Mucosa of stomach (tissue), 1 donor: ENCODE results near the gene OR4D2.

Experiments used
- H3K27me3 ChIP-seq: one replicate; pipeline ENCODE4 v1.7.0; 2013; ENCODE audit warnings: mild to moderate bottlenecking, low read length; ENCODE audit not compliant: control insufficient read depth, insufficient read depth
- H3K36me3 ChIP-seq: one replicate; pipeline ENCODE4 v1.7.0; 2013; ENCODE audit warnings: low read length; ENCODE audit not compliant: control insufficient read depth, insufficient read depth
- H3K4me1 ChIP-seq: one replicate; pipeline ENCODE4 v1.7.0; 2013; ENCODE audit warnings: mild to moderate bottlenecking, low read length; ENCODE audit not compliant: control insufficient read depth, insufficient read depth
- H3K4me3 ChIP-seq: one replicate; pipeline ENCODE4 v1.7.0; 2013; ENCODE audit warnings: low read length
- H3K9ac ChIP-seq: one replicate; pipeline ENCODE4 v1.7.0; 2013; ENCODE audit warnings: mild to moderate bottlenecking, low read length, moderate library complexity
- H3K9me3 ChIP-seq: one replicate; pipeline ENCODE4 v1.7.0; 2013; ENCODE audit warnings: mild to moderate bottlenecking, low read length, moderate library complexity; ENCODE audit not compliant: control insufficient read depth
- donor health status: Pancreatic carcinoma.

The OR4D2 gene

DNA sequence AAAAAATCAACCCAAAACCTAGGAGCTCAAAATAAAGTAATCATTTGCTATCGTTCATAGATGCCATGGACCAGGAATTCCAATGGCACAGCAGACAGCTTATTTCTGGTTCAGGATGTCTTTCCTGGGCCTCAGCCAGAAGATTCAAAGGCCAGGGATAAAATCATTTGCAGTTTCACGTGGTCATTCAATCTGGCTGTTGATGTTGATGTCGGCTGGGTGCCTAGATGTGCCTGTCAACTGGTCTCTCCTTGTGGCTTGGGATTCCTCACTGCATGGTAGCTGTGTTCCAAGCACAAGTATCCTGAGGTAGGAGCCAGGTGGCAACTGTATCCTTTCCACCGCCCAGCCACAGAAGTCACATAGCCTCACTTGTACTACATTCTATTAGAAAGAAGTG is 15.0 kb downstream of the OR4D2 start:
- no peak overlapping the region for H3K4me3 ChIP-seq
- H3K4me1 ChIP-seq = no peaks in the 10 kb centered on the region
- no peaks in the 10 kb centered on the region for H3K36me3 ChIP-seq
- no peaks in the 10 kb centered on the region for H3K9me3 ChIP-seq
- H3K27me3 ChIP-seq = peaks cover 7% of the 10 kb centered on the region
- no peak overlapping the region for H3K9ac ChIP-seq

DNA sequence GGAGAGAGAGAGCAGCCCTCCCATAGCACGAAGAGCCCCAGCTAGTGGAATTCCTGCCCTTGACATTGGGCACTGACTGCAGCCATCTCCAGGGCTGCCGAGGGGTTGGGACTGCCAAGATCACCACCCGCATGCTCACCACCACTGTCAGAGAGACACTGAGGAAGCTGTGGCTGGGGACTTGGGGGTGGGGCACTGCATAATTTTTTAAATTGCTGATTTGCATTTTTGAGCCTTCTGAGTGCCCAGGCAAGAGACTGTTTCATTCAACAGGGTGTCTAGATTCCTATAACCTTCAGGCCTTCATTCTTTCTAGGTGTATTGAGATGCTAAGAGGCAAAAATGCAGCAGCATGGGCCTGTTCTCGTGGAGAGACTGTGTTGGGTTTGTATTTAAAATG is 16.7 kb downstream of the OR4D2 start:
- no peaks in the 10 kb centered on the region for H3K9me3 ChIP-seq
- H3K4me1 ChIP-seq = no peaks in the 10 kb centered on the region
- H3K4me3 ChIP-seq = no peak overlapping the region
- no peak overlapping the region for H3K9ac ChIP-seq
- H3K27me3 ChIP-seq = peaks cover 11% of the 10 kb centered on the region
- H3K36me3 ChIP-seq = no peaks in the 10 kb centered on the region

DNA sequence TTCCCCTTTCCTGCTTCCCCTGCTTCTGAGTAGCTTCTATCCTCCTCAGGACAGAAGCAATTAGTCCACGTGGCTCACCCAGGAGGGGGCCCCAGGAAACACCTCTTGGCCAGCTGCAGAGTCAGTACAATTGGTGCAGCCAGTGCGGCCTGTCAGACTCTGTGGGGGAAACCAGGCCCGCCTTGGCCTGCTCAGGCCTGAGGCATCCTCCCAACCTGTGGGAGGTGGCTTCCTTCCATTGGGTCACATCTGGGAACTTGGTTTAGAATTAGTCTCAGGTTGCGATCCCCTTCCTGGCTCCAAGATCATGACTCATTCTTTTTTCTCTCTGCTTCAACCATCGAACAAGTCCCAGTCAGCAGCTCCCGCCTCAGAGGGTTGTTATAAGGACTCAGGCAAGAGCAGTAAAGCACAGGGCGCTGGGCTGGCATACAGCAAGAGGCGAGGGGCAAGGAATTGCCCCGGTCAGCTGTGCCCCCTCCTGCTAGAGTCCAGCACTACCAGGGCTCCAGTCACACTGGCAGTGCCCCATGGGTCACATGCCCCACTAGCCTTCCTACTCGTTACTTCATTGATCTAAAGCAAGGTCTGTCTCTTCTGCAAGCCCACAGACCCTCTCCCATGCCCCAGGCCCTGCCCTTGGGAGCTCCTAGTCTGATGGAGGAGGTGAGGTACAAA is 17.7 kb downstream of the OR4D2 start:
- Histone ChIP-seq H3K36me3 (no peaks in the 10 kb centered on the region), H3K4me3 (no peak overlapping the region), H3K9ac (no peak overlapping the region), H3K9me3 (no peaks in the 10 kb centered on the region), H3K4me1 (no peaks in the 10 kb centered on the region), H3K27me3 (peaks cover 11% of the 10 kb centered on the region)

DNA sequence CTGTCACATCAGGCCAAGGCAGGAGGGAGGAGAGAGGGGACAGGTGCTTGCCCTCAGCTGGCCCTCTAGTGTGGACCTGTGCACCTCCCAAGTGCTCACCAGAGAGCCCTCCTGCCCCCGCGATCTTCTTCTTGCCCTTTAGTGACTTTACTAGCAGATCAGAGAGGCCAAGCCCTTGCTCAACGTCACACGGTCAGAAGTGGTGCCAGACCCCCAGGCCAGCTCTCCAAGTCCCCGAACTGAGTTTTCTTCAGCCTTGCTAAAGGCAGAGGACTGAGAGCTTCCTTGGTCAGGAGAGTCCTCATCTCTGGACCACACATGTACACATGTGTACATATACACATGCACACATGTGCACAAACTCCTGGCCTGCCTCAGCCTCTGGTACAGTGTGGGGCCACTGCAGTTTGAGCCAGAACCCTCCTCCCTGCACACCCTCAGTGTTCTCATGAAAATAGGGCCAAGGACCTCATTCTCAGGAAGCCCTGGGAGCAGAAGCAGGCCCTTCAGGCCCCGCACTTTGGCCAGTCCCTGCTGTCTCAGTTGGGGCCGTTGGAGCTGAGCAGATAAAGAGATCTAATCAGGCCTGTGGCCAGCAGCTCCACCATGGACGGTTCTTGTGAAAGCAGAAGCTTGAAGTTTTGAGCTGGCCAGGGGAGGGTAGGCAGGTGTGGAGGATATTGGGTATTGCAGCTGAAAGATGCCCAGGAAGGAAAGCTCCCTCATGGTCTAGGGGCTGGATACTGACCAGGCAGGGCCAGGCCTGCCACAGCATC is 18.4 kb downstream of the OR4D2 start:
- no peaks in the 10 kb centered on the region for H3K4me1 ChIP-seq

DNA sequence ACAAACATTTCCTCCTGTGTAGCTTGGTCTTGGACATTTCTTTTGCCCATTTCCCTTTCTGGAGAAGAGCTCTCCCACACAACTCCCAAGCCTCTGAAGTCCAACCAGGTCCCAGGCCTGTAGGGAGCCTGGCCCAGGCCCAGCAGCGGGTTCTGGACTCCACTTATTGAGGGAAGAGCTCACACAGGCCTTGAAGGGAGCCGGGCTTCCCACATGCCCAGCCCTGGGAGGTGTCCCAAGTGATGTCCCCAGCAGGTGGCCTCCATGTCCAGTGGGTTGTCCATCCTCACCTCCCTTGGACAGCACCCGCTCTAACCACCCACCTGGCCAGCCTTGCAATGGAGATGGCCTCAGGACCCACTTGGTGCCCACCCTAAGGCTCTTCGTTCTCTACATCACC is 19.8 kb downstream of the OR4D2 start:
- Histone ChIP-seq H3K4me3 (no peak overlapping the region), H3K9me3 (no peaks in the 10 kb centered on the region), H3K4me1 (no peaks in the 10 kb centered on the region), H3K9ac (no peak overlapping the region), H3K36me3 (no peaks in the 10 kb centered on the region), H3K27me3 (peaks cover 21% of the 10 kb centered on the region)

More for the DNA sequence above, 18.4 kb downstream of the OR4D2 start:
- Histone ChIP-seq H3K4me3 (no peak overlapping the region), H3K36me3 (no peaks in the 10 kb centered on the region), H3K9me3 (no peaks in the 10 kb centered on the region), H3K27me3 (peaks cover 14% of the 10 kb centered on the region), H3K9ac (no peak overlapping the region)

DNA sequence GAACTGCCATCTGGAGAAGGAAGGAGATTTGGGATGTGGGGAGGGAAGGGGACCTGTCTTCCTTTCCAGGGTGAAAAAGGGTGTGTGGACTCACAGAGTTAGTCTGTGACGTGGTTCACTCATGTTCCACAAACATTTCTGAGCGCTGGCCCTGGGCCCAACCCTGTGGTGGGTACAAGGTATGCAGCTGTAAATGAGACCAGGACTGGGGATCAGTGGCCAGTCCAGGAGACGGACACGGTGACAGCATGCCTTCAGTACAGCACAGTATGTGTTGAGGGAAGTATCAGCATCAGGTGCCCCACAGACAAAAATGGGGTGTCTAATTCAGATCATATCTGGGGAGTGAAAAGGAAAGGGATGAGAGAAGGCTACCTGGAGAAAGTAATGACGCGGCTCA is 20.3 kb downstream of the OR4D2 start:
- Histone ChIP-seq H3K4me3 (no peak overlapping the region), H3K9me3 (no peaks in the 10 kb centered on the region), H3K36me3 (no peaks in the 10 kb centered on the region), H3K9ac (no peak overlapping the region), H3K27me3 (peaks cover 21% of the 10 kb centered on the region), H3K4me1 (no peaks in the 10 kb centered on the region)

DNA sequence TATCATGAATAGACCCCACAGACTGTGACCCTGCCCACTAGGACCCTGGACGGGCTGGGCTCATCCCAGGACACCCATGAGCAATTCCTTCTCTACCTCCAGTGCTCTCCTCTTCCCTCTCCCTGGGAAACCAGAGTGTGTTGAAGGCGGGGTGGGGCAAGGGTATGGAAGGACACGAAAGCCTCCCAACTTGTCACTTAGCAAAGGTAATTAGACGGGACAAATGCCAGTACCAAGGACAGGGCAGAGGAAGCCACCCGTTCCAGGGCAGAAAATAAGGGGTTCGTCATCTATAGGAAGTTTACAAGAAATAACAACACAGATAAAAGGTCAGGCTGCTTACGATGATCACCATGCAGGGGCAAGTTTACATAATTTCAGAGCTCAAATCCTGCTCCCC is 20.9 kb downstream of the OR4D2 start:
- Histone ChIP-seq H3K36me3 (no peaks in the 10 kb centered on the region), H3K4me1 (no peaks in the 10 kb centered on the region), H3K27me3 (peaks cover 21% of the 10 kb centered on the region), H3K9ac (no peak overlapping the region), H3K9me3 (no peaks in the 10 kb centered on the region), H3K4me3 (no peak overlapping the region)

DNA sequence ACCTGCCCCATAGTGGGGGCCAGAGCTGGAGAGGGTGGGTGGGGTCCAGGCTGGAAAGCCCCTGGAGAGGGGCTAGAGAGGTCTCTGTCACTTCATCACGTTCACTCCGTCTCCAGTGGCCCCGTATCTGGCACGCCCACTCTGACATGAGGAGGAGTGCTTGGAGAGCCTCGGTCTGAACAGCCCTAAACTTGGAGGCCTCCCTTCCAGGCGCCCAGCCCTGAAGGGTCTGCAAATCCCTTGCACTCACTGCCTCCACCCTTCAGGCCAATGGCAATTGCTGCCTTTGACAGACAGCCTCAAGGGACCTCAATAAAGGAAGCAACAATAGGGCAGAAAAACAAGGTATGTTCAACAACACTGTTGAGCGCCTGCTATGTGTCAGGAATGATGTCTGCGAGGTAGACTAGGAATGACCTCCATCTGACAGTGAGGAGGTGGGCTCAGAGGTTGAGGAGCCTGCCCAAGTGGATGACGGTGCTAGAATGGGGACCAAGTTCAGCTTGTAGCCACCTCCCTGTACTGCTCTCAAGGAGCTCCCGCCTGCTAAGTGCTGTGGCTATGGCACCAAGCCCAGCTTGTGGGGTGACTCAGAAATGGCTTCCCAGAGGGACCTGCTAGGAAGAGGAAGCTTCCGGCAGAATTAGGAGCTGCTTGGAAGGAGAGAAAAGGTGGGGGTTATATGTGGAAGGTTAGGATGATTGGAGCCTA is 22.8 kb downstream of the OR4D2 start:
- Histone ChIP-seq H3K9ac (no peak overlapping the region), H3K36me3 (no peaks in the 10 kb centered on the region), H3K27me3 (peaks cover 21% of the 10 kb centered on the region), H3K4me3 (no peak overlapping the region), H3K4me1 (no peaks in the 10 kb centered on the region), H3K9me3 (no peaks in the 10 kb centered on the region)

DNA sequence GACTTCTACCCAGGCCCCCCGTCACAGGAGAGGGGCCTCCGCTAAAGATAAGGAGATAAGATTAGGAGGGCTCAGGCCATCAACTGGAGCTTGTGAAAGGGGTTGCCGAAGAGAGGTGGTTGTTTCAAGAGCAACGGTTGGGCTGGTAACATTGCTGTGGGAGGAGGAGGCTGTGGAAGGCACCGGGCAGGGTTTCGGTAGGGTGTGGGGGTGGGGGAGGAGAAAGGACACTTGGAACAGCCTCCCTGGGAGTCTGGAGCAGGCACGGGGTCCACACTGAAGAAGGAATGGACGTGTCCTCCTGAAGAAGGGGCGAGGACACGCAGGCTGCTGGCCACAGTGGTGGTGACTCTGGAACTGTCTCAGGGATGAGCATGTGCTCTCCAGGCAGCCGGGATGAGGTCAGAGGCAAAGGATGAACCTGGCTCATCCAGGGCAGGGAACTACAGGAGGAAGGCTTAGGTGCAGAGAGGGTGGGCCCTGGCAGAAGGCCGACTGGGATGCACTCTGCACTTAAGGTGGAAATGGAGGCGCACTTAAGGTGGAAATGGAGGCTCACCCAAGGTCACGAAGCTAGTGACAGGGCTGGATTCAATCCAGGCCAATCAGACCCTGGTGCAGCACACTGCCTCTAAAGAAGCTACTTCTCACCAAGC is 24.6 kb downstream of the OR4D2 start:
- Histone ChIP-seq H3K4me3 (no peak overlapping the region), H3K9me3 (no peaks in the 10 kb centered on the region), H3K4me1 (no peaks in the 10 kb centered on the region), H3K9ac (no peak overlapping the region), H3K27me3 (peaks cover 22% of the 10 kb centered on the region), H3K36me3 (no peaks in the 10 kb centered on the region)

DNA sequence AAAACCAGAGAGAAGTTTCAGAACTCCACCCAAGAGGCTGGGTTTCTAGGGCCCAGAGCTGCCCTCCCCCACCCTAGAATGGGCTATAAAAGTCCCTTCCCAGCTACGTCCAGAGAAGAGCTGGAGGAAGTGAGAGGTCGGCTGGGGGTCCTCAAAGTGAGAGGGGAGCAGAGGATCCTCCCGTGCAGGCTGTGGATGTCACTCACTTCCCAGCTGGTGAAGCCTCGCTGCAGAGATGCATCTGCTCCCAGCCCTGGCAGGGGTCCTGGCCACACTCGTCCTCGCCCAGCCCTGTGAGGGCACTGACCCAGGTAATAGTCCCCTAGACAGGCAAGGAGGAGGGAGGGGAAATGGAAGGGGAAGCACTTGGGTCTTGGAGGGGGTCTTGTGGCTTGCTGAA is 25.8 kb downstream of the OR4D2 start, which contains the start of gene EPX:
Gene EPX (plus strand): TSS at position 115 of the 400 bp plus-strand sequence. CDS start 121 bp downstream, at position 236.
- Histone ChIP-seq H3K4me3 (no peak within 1 kb of the TSS), H3K36me3 (no peaks in the 10 kb centered on the region), H3K9me3 (no peaks in the 10 kb centered on the region), H3K9ac (no peak within 1 kb of the TSS), H3K4me1 (no peaks in the 10 kb centered on the region), H3K27me3 (peaks cover 20% of the 10 kb centered on the region)

DNA sequence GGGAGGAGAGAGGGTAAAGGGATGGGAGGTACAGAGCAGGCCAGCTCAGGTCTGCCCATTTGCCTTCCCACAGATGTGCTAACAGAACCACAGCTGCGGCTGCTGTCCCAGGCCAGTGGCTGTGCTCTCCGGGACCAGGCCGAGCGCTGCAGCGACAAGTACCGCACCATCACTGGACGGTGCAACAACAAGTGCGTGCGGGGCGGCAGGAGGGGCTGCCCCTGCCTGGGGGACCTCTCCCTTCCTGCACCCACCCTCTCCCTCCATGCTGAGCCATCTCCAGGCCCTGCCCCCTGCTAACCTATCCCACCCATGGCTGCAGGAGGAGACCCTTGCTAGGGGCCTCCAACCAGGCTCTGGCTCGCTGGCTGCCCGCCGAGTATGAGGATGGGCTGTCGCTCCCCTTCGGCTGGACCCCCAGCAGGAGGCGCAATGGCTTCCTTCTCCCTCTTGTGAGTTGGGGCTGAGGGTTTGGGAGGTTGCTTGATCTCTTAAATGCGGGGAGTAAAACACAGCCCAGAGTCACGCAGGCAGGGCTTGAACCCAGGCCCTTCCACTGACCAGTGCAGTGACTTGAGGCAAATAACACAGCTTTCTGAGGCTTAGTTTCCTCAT is 27.0 kb downstream of the OR4D2 start:
- Histone ChIP-seq H3K4me3 (no peak overlapping the region), H3K4me1 (no peaks in the 10 kb centered on the region), H3K9me3 (no peaks in the 10 kb centered on the region), H3K36me3 (no peaks in the 10 kb centered on the region), H3K9ac (no peak overlapping the region), H3K27me3 (peaks cover 21% of the 10 kb centered on the region)
